ENCODE results near the gene TMEM175.
"Not testable (repeated sequence)": the region's sequence is repeated elsewhere in the genome, so short reads cannot be mapped to it uniquely, and the experiment has no call there.

The TMEM175 gene

GRCh38 chr4:996030-996996 lies 64.1 kb downstream of the TMEM175 start:
- H3K9ac ChIP-seq (ENCODE audit: low read length): no peak overlapping the region
- no peak overlapping the region for H3K27ac ChIP-seq (ENCODE audit: low read depth, low read length)
- H3K4me1 ChIP-seq (ENCODE audit: control insufficient read depth, insufficient read depth, low read length): peaks cover 8% of the 10 kb centered on the region
- no peaks in the 10 kb centered on the region for H3K9me3 ChIP-seq (ENCODE audit: control insufficient read depth, insufficient read depth, low read depth, low read length)
- H3K36me3 ChIP-seq (ENCODE audit: control insufficient read depth, insufficient read depth, low read length): no peaks in the 10 kb centered on the region
- peaks cover 62% of the 10 kb centered on the region for H3K27me3 ChIP-seq (ENCODE audit: control insufficient read depth, insufficient read depth, low read length)
- no peak overlapping the region for H3K4me3 ChIP-seq (ENCODE audit: low read depth, low read length)

- H3K4me3 ChIP-seq (ENCODE audit: low read depth, low read length): no peak overlapping the region; the same call in 1 of the 2 replicates
- H3K4me1 ChIP-seq (ENCODE audit: control insufficient read depth, insufficient read depth, low read length): peaks cover 11% of the 10 kb centered on the region
- H3K27ac ChIP-seq (ENCODE audit: low read depth, low read length): no peak overlapping the region
- no peaks in the 10 kb centered on the region for H3K36me3 ChIP-seq (ENCODE audit: control insufficient read depth, insufficient read depth, low read length)
- H3K9ac ChIP-seq (ENCODE audit: low read length): no peak overlapping the region
- H3K9me3 ChIP-seq (ENCODE audit: control insufficient read depth, insufficient read depth, low read depth, low read length): no peaks in the 10 kb centered on the region
- H3K27me3 ChIP-seq (ENCODE audit: control insufficient read depth, insufficient read depth, low read length): peaks cover 69% of the 10 kb centered on the region
Measured at GRCh38 chr4:996997-997374, 64.7 kb downstream of the TMEM175 start.

GRCh38 chr4:997375-998071 lies 65.3 kb downstream of the TMEM175 start:
- Histone ChIP-seq H3K9me3 (ENCODE audit: control insufficient read depth, insufficient read depth, low read depth, low read length) (no peaks in the 10 kb centered on the region), H3K9ac (ENCODE audit: low read length) (no peak overlapping the region), H3K4me1 (ENCODE audit: control insufficient read depth, insufficient read depth, low read length) (peaks cover 14% of the 10 kb centered on the region), H3K4me3 (ENCODE audit: low read depth, low read length) (peak overlapping the region; percentile 53), H3K36me3 (ENCODE audit: control insufficient read depth, insufficient read depth, low read length) (no peaks in the 10 kb centered on the region), H3K27ac (ENCODE audit: low read depth, low read length) (no peak overlapping the region), H3K27me3 (ENCODE audit: control insufficient read depth, insufficient read depth, low read length) (peaks cover 74% of the 10 kb centered on the region)

GRCh38 chr4:998096-998691 lies 65.9 kb downstream of the TMEM175 start:
- H3K27ac ChIP-seq (ENCODE audit: low read depth, low read length): no peak overlapping the region
- no peaks in the 10 kb centered on the region for H3K9me3 ChIP-seq (ENCODE audit: control insufficient read depth, insufficient read depth, low read depth, low read length)
- H3K4me1 ChIP-seq (ENCODE audit: control insufficient read depth, insufficient read depth, low read length): peaks cover 14% of the 10 kb centered on the region
- H3K27me3 ChIP-seq (ENCODE audit: control insufficient read depth, insufficient read depth, low read length): peaks cover 80% of the 10 kb centered on the region
- H3K36me3 ChIP-seq (ENCODE audit: control insufficient read depth, insufficient read depth, low read length): no peaks in the 10 kb centered on the region
- H3K9ac ChIP-seq (ENCODE audit: low read length): no peak overlapping the region
- 0 out of 2 replicates have a peak overlapping the region, but pooled peaks have one; percentile 53 for H3K4me3 ChIP-seq (ENCODE audit: low read depth, low read length)

GRCh38 chr4:999240-999863 lies 67.1 kb downstream of the TMEM175 start:
- Histone ChIP-seq H3K4me1 (ENCODE audit: control insufficient read depth, insufficient read depth, low read length) (peaks cover 14% of the 10 kb centered on the region), H3K27me3 (ENCODE audit: control insufficient read depth, insufficient read depth, low read length) (peaks cover 90% of the 10 kb centered on the region)
- H3K27ac ChIP-seq (ENCODE audit: low read depth, low read length); H3K9ac ChIP-seq (ENCODE audit: low read length); H3K4me3 ChIP-seq (ENCODE audit: low read depth, low read length); H3K36me3 ChIP-seq (ENCODE audit: control insufficient read depth, insufficient read depth, low read length); H3K9me3 ChIP-seq (ENCODE audit: control insufficient read depth, insufficient read depth, low read depth, low read length): not testable (repeated sequence)

- Histone ChIP-seq H3K4me1 (ENCODE audit: control insufficient read depth, insufficient read depth, low read length) (peaks cover 14% of the 10 kb centered on the region), H3K36me3 (ENCODE audit: control insufficient read depth, insufficient read depth, low read length) (no peaks in the 10 kb centered on the region), H3K4me3 (ENCODE audit: low read depth, low read length) (no peak overlapping the region), H3K9ac (ENCODE audit: low read length) (no peak overlapping the region), H3K27ac (ENCODE audit: low read depth, low read length) (no peak overlapping the region), H3K9me3 (ENCODE audit: control insufficient read depth, insufficient read depth, low read depth, low read length) (no peaks in the 10 kb centered on the region), H3K27me3 (ENCODE audit: control insufficient read depth, insufficient read depth, low read length) (peaks cover 96% of the 10 kb centered on the region)
Measured at GRCh38 chr4:999882-1000425, 67.7 kb downstream of the TMEM175 start.

GRCh38 chr4:1000686-1001260 lies 68.5 kb downstream of the TMEM175 start:
- Histone ChIP-seq H3K9me3 (ENCODE audit: control insufficient read depth, insufficient read depth, low read depth, low read length) (no peaks in the 10 kb centered on the region), H3K36me3 (ENCODE audit: control insufficient read depth, insufficient read depth, low read length) (no peaks in the 10 kb centered on the region), H3K4me1 (ENCODE audit: control insufficient read depth, insufficient read depth, low read length) (peaks cover 14% of the 10 kb centered on the region), H3K9ac (ENCODE audit: low read length) (no peak overlapping the region), H3K27me3 (ENCODE audit: control insufficient read depth, insufficient read depth, low read length) (peaks cover 98% of the 10 kb centered on the region), H3K27ac (ENCODE audit: low read depth, low read length) (no peak overlapping the region), H3K4me3 (ENCODE audit: low read depth, low read length) (no peak overlapping the region)

- Histone ChIP-seq H3K9me3 (ENCODE audit: control insufficient read depth, insufficient read depth, low read depth, low read length) (no peaks in the 10 kb centered on the region), H3K27ac (ENCODE audit: low read depth, low read length) (no peak overlapping the region), H3K9ac (ENCODE audit: low read length) (no peak overlapping the region), H3K4me1 (ENCODE audit: control insufficient read depth, insufficient read depth, low read length) (peaks cover 14% of the 10 kb centered on the region), H3K27me3 (ENCODE audit: control insufficient read depth, insufficient read depth, low read length) (peaks cover 97% of the 10 kb centered on the region), H3K4me3 (ENCODE audit: low read depth, low read length) (peak overlapping the region; percentile 56), H3K36me3 (ENCODE audit: control insufficient read depth, insufficient read depth, low read length) (no peaks in the 10 kb centered on the region)
Measured at GRCh38 chr4:1001561-1002130, 69.4 kb downstream of the TMEM175 start.

GRCh38 chr4:1002131-1002630 lies 69.9 kb downstream of the TMEM175 start:
- Histone ChIP-seq H3K4me3 (ENCODE audit: low read depth, low read length) (peak overlapping the region; percentile 56), H3K9ac (ENCODE audit: low read length) (no peak overlapping the region), H3K27ac (ENCODE audit: low read depth, low read length) (no peak overlapping the region), H3K9me3 (ENCODE audit: control insufficient read depth, insufficient read depth, low read depth, low read length) (peaks cover 3% of the 10 kb centered on the region; the same call in 1 of the 2 replicates), H3K36me3 (ENCODE audit: control insufficient read depth, insufficient read depth, low read length) (no peaks in the 10 kb centered on the region), H3K4me1 (ENCODE audit: control insufficient read depth, insufficient read depth, low read length) (peaks cover 14% of the 10 kb centered on the region), H3K27me3 (ENCODE audit: control insufficient read depth, insufficient read depth, low read length) (peaks cover 98% of the 10 kb centered on the region)

Measured in HUES6 (cell line).